Karpas-422 (cell line): ENCODE results near the gene NRXN3. TPM values are rescaled to one million over a fixed set of nuclear protein-coding genes. Genes with fewer than 3 reads are reported as not detected.
A peak's percentile ranks its signal among the peaks of the same experiment; 100 is the strongest.

Experiments used
- DNase-seq: peaks from one replicate; pipeline ENCODE4 v3.0.0-alpha.2; 2015
- H2AFZ ChIP-seq: fragments of 200-600 bp; sonication (generic); 2 replicates; pipeline ENCODE4 v1.6.1; 2014; ENCODE audit warnings: antibody characterized with exemption, low read length, mixed read lengths
- H3K27ac ChIP-seq: fragments of 200-600 bp; sonication (generic); 2 replicates; pipeline ENCODE4 v1.5.1; 2014; ENCODE audit warnings: mild to moderate bottlenecking, low read length, moderate library complexity
- H3K27me3 ChIP-seq: fragments of 200-600 bp; sonication (generic); 2 replicates; pipeline ENCODE4 v1.6.1; 2014; ENCODE audit warnings: low read length, mixed read lengths
- H3K36me3 ChIP-seq: fragments of 200-600 bp; sonication (generic); 2 replicates; pipeline ENCODE4 v1.6.1; 2014; ENCODE audit warnings: low read length, mixed read lengths; ENCODE audit not compliant: insufficient read depth
- H3K4me1 ChIP-seq: fragments of 200-600 bp; sonication (generic); 2 replicates; pipeline ENCODE4 v1.6.1; 2014; ENCODE audit warnings: mild to moderate bottlenecking, low read length, mixed read lengths
- H3K4me2 ChIP-seq: fragments of 200-600 bp; sonication (generic); 2 replicates; pipeline ENCODE4 v1.6.1; 2014; ENCODE audit warnings: low read length, low read depth, mild to moderate bottlenecking; ENCODE audit not compliant: poor library complexity, severe bottlenecking
- H3K4me3 ChIP-seq: fragments of 200-600 bp; sonication (generic); 2 replicates; pipeline ENCODE4 v1.5.1; 2014; ENCODE audit warnings: mild to moderate bottlenecking, antibody characterized with exemption, low read length, mixed read lengths
- H3K79me2 ChIP-seq: fragments of 200-600 bp; sonication (generic); 2 replicates; pipeline ENCODE4 v1.6.1; 2014; ENCODE audit warnings: mild to moderate bottlenecking, low read length, mixed read lengths
- H3K9ac ChIP-seq: fragments of 200-600 bp; sonication (generic); 2 replicates; pipeline ENCODE4 v1.6.0; 2014; ENCODE audit warnings: low read length
- H3K9me2 ChIP-seq: fragments of 200-600 bp; sonication (generic), shearing (Covaris generic); replicated peaks from 2 replicates; pipeline ENCODE4 v1.6.0; 2014; ENCODE audit warnings: mild to moderate bottlenecking, low read length, moderate library complexity; ENCODE audit not compliant: insufficient read depth
- H3K9me3 ChIP-seq: fragments of 300-700, 200-600 bp; sonication (generic); 2 replicates; pipeline ENCODE4 v1.6.1; 2014; ENCODE audit warnings: low read length, mixed read lengths
- H4K20me1 ChIP-seq: fragments of 200-600 bp; sonication (generic); 2 replicates; pipeline ENCODE4 v1.6.1; 2014; ENCODE audit warnings: mild to moderate bottlenecking, antibody characterized with exemption, low read length, low read depth; ENCODE audit not compliant: insufficient read depth
- total RNA-seq: library from RNA; depleted of rRNA; stranded (reverse); fragments of >200 nt; shearing (Covaris generic); gene quantifications from 2 replicates; pipeline ENCODE4 v1.2.3, GENCODE V29; 2014; ENCODE audit warnings: low replicate concordance

The NRXN3 gene
- total RNA-seq, 1 experiment from 2014 or later = not detected

GRCh38 chr14:79465651-79466050 is 1295.5 kb downstream of the NRXN3 start:
- Histone ChIP-seq H3K4me2 (no peak overlapping the region), H3K9me2 (no peaks in the 10 kb centered on the region), H3K4me3 (no peak overlapping the region), H4K20me1 (no peaks in the 10 kb centered on the region), H3K27me3 (no peaks in the 10 kb centered on the region), H3K27ac (no peak overlapping the region), H3K36me3 (no peaks in the 10 kb centered on the region), H2AFZ (no peak overlapping the region), H3K79me2 (no peaks in the 10 kb centered on the region), H3K9ac (no peak overlapping the region), H3K9me3 (no peaks in the 10 kb centered on the region), H3K4me1 (peaks cover 9% of the 10 kb centered on the region)
- DNase-seq = no peak

GRCh38 chr14:79466938-79467527 is 1296.9 kb downstream of the NRXN3 start:
- Histone ChIP-seq H3K4me1 (peaks cover 9% of the 10 kb centered on the region), H3K27ac (no peak overlapping the region), H4K20me1 (no peaks in the 10 kb centered on the region), H3K4me2 (no peak overlapping the region), H3K9ac (no peak overlapping the region), H3K9me3 (no peaks in the 10 kb centered on the region), H2AFZ (no peak overlapping the region), H3K9me2 (no peaks in the 10 kb centered on the region), H3K4me3 (no peak overlapping the region), H3K27me3 (no peaks in the 10 kb centered on the region), H3K36me3 (no peaks in the 10 kb centered on the region), H3K79me2 (no peaks in the 10 kb centered on the region)
- DNase-seq = peak; percentile 44

DNA sequence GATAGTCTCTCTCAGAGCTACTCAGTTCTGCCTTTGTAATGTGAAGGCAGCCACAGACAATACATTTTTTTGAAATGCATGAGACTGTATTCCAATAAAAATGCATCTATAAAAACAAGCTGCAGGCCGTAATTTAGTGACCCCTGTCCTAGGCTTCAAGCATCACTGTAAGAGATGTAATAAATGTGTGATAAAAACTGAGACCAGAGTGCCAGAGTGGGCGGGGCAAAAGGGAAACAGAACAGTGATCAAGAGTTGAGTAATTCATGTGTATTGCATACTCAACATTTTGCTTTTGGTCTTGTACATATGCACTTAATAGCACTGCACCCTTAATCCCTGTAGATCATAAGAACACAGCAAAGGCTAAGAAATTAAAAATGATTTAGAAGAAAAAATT is 1297.7 kb downstream of the NRXN3 start:
- Histone ChIP-seq H3K9me2 (no peaks in the 10 kb centered on the region), H3K79me2 (no peaks in the 10 kb centered on the region), H2AFZ (no peak overlapping the region)

DNA sequence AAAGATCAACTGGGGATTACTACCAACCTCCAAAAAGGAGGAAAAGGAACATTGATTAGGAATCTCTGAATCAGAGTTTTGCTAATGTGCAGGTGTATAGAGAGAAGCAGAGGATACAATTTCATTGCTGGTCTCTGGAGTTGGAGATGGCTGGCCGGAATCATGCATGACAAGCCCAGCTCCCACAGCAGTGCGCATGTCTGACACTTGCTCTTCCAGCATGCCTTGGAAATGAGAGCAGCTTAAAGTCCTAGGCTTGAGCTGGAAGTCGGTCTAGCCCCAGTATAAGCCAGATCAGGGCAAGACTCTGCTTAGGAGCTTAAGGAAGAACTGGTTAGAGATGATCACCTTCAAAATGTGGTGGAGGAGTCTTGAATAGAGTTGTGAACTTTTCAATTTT is 1298.3 kb downstream of the NRXN3 start:
- H3K36me3 ChIP-seq = no peaks in the 10 kb centered on the region
- DNase-seq = no peak
- H3K27ac ChIP-seq = no peak overlapping the region
- H3K9me2 ChIP-seq = no peaks in the 10 kb centered on the region
- H3K4me3 ChIP-seq = no peak overlapping the region
- no peaks in the 10 kb centered on the region for H3K27me3 ChIP-seq
- H3K4me2 ChIP-seq = no peak overlapping the region
- H2AFZ ChIP-seq = no peak overlapping the region
- H3K79me2 ChIP-seq = no peaks in the 10 kb centered on the region
- H4K20me1 ChIP-seq = no peaks in the 10 kb centered on the region
- no peaks in the 10 kb centered on the region for H3K9me3 ChIP-seq
- H3K9ac ChIP-seq = no peak overlapping the region
- H3K4me1 ChIP-seq = peaks cover 9% of the 10 kb centered on the region

More for the DNA sequence above, 1297.7 kb downstream of the NRXN3 start:
- Histone ChIP-seq H3K36me3 (no peaks in the 10 kb centered on the region), H3K4me2 (no peak overlapping the region), H3K4me3 (no peak overlapping the region), H3K4me1 (peaks cover 9% of the 10 kb centered on the region), H3K9me3 (no peaks in the 10 kb centered on the region), H3K27me3 (no peaks in the 10 kb centered on the region), H4K20me1 (no peaks in the 10 kb centered on the region), H3K9ac (no peak overlapping the region), H3K27ac (no peak overlapping the region)
- no peak for DNase-seq

- H3K4me2 ChIP-seq = no peak overlapping the region
- no peak overlapping the region for H3K9ac ChIP-seq
- no peak for DNase-seq
- H2AFZ ChIP-seq = no peak overlapping the region
- no peaks in the 10 kb centered on the region for H4K20me1 ChIP-seq
- H3K9me3 ChIP-seq = no peaks in the 10 kb centered on the region
- H3K36me3 ChIP-seq = no peaks in the 10 kb centered on the region
- H3K27ac ChIP-seq = no peak overlapping the region
- no peaks in the 10 kb centered on the region for H3K79me2 ChIP-seq
- H3K4me3 ChIP-seq = no peak overlapping the region
- no peaks in the 10 kb centered on the region for H3K9me2 ChIP-seq
- no peaks in the 10 kb centered on the region for H3K27me3 ChIP-seq
- no peaks in the 10 kb centered on the region for H3K4me1 ChIP-seq
Measured at GRCh38 chr14:79473651-79474050, 1303.5 kb downstream of the NRXN3 start.

DNA sequence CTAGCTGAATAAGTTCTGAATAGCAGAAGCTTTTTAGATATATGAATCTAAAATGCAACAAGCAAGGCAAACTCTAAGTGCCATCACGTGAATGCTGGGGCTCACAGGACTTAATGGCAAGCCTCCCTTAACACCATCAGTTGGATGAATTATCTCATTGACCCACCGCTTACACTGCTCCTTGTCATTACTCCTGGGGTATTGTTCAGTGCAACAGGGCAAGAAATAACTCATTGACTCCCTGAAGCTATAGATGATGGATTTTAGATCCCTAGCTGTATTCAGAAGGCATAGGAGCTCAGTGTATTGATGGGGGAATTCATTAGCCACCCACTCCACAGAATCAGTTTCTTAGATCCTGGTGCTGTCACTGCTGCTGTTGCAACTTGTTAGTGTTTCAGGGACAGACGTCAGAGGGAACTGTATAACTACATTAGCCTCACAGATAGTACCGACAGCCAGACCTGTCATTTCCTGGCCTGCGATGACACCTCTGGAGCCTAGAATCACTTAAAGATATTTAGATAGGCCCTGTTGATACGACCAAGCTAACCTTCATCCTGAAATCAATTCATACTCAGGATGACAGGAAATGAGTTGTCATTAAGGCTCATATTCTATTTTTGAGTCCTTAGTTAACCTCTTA is 1305.8 kb downstream of the NRXN3 start:
- Histone ChIP-seq H3K4me3 (no peak overlapping the region), H3K79me2 (no peaks in the 10 kb centered on the region), H4K20me1 (no peaks in the 10 kb centered on the region), H2AFZ (no peak overlapping the region), H3K27ac (no peak overlapping the region), H3K36me3 (no peaks in the 10 kb centered on the region), H3K27me3 (no peaks in the 10 kb centered on the region), H3K9me2 (no peaks in the 10 kb centered on the region), H3K9me3 (no peaks in the 10 kb centered on the region), H3K4me1 (no peaks in the 10 kb centered on the region), H3K4me2 (no peak overlapping the region), H3K9ac (no peak overlapping the region)
- DNase-seq = no peak

GRCh38 chr14:79476552-79476951 is 1306.4 kb downstream of the NRXN3 start:
- Histone ChIP-seq H3K27ac (no peak overlapping the region), H4K20me1 (no peaks in the 10 kb centered on the region), H3K4me3 (no peak overlapping the region), H2AFZ (no peak overlapping the region), H3K79me2 (no peaks in the 10 kb centered on the region), H3K9me2 (no peaks in the 10 kb centered on the region), H3K9ac (no peak overlapping the region), H3K36me3 (no peaks in the 10 kb centered on the region), H3K27me3 (no peaks in the 10 kb centered on the region), H3K9me3 (no peaks in the 10 kb centered on the region), H3K4me2 (no peak overlapping the region), H3K4me1 (no peaks in the 10 kb centered on the region)
- no peak for DNase-seq

DNA sequence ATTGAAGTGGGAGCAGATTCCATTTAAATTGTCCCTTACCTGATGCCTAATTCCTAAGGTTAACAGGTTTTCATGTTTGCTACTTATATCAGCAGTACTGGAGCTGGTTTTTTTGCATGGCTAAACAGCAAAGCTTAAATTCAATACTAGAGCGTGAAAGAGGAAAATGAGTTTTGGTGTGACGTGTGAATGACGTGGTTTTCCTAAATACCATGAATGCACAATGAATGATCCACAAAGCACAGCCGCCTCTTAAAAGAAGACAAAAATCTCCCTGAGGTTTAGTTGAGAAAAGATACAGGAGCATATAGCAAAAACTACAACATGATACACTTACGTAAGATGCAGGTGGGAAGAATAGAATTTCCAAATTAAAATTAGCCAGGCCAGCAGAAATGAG is 1310.0 kb downstream of the NRXN3 start:
- DNase-seq = no peak
- Histone ChIP-seq H3K27ac (no peak overlapping the region), H3K36me3 (no peaks in the 10 kb centered on the region), H3K79me2 (no peaks in the 10 kb centered on the region), H3K9me2 (no peaks in the 10 kb centered on the region), H3K4me1 (no peaks in the 10 kb centered on the region), H3K4me3 (no peak overlapping the region), H3K4me2 (no peak overlapping the region), H4K20me1 (no peaks in the 10 kb centered on the region), H3K27me3 (no peaks in the 10 kb centered on the region), H3K9me3 (no peaks in the 10 kb centered on the region), H2AFZ (no peak overlapping the region), H3K9ac (no peak overlapping the region)
